Heart left ventricle (tissue), 16 donors: ENCODE measurements around the gene EVI2B. TPM values are rescaled to one million over a fixed set of nuclear protein-coding genes. Genes with fewer than 3 reads are reported as not detected.
A peak's percentile ranks its signal among the peaks of the same experiment; 100 is the strongest.
"Not testable (repeated sequence)": the region's sequence is repeated elsewhere in the genome, so short reads cannot be mapped to it uniquely, and the experiment has no call there.

Source experiments
- ATAC-seq, 4 donors: fragments of 200-7000 bp; cut with Tn5 transposase; one replicate each; pipeline ENCODE4 v1.9.1; 2020 to 2022; ENCODE audit warnings: moderate library complexity in 4 of 4, mild to moderate bottlenecking in 3 of 4, moderate number of reproducible peaks in 1 of 4
- DNase-seq, 5 donors: peaks; one replicate each; pipeline ENCODE4 v3.0.0-alpha.2; 2020
- H3K27ac ChIP-seq, 12 donors: fragments of 200-600 bp; sonication (generic) in 4 of 12; one replicate each; pipeline versions ENCODE4 v1.5.0 to v1.8.0; 2016 to 2022; ENCODE audit warnings: mild to moderate bottlenecking in 2 of 12
- H3K27me3 ChIP-seq, 9 donors: fragments of 200-600 bp; sonication (generic) in 2 of 9; one replicate each; pipeline versions ENCODE4 v1.5.1 to v1.8.0; 2016 to 2022; ENCODE audit warnings: mild to moderate bottlenecking in 3 of 9
- H3K36me3 ChIP-seq, 9 donors: fragments of 200-600 bp; sonication (generic) in 2 of 9; one replicate each; pipeline versions ENCODE4 v1.5.0 to v1.8.0; 2018 to 2022; ENCODE audit warnings: mild to moderate bottlenecking in 2 of 9
- H3K4me1 ChIP-seq, 12 donors: fragments of 200-600 bp; sonication (generic) in 4 of 12; one replicate each; pipeline versions ENCODE4 v1.5.0 to v1.8.0; 2016 to 2022; ENCODE audit warnings: mild to moderate bottlenecking in 3 of 12
- H3K4me3 ChIP-seq, 12 donors: fragments of 200-600 bp; sonication (generic) in 4 of 12; one replicate each; pipeline versions ENCODE4 v1.5.0 to v1.8.0; 2017 to 2022; ENCODE audit warnings: mild to moderate bottlenecking in 9 of 12, moderate library complexity in 4 of 12
- H3K9me3 ChIP-seq, 12 donors: fragments of 200-600 bp; sonication (generic) in 4 of 12; one replicate each; pipeline versions ENCODE4 v1.5.0 to v1.8.0; 2016 to 2022; ENCODE audit warnings: mild to moderate bottlenecking in 1 of 12
- CTCF ChIP-seq, 12 donors: fragments of 200-600 bp; sonication (generic) in 4 of 12; IDR thresholded peaks; one replicate each; pipeline versions ENCODE4 v1.5.0 to v1.8.0; 2018 to 2022; ENCODE audit warnings: antibody characterized with exemption in 12 of 12, mild to moderate bottlenecking in 5 of 12
- POLR2A ChIP-seq, 2 donors: fragments of 450-650 bp; IDR thresholded peaks; one replicate each; pipeline ENCODE4 v1.6.1; 2017; ENCODE audit warnings: antibody characterized with exemption in 2 of 2, mild to moderate bottlenecking in 2 of 2, moderate library complexity in 2 of 2
- WGBS, 4 donors: extraction: QIAGEN DNeasy Blood & Tissue Kit in 2 of 4; methylation state at CpG; one replicate each; pipeline versions ENCODE4 v1.1.5 to v1.1.7; 2013 to 2018; 5-methylcytosine and 5-hydroxymethylcytosine counted together
- intact Hi-C, 10 donors: fragments of 100-400 bp; cut with DNase I; formaldehyde crosslinking; loops; one replicate each; pipeline versions ENCODE4 v1.11.1 to v1.14.2; 2022
- polyA plus RNA-seq, 2 donors: library from polyadenylated mRNA; stranded (reverse); fragments of 200-250 nt; gene quantifications; one replicate each; pipeline ENCODE4 v1.2.3, GENCODE V29; 2013
- total RNA-seq, 9 donors: library from RNA; depleted of rRNA in 2 of 9; stranded (reverse); fragments of >200 nt in 2 of 9; fragmentation: NEBNext Ultra II Directional in 3 of 9; extraction: Animal tissue kit (Norgen Biotek cat#: 25700) in 3 of 9; gene quantifications; one replicate each; pipeline versions ENCODE4 v1.1.0 to v1.2.4, GENCODE V29; 2016 to 2023
- donor health status: ischemic (EF 13 %, LVEDD 7.1; RV severe dilation, severe dysfunction).
- donor health status: healthy with polysubstance abuse.
- donor health status: DM: no; HTN: yes; CAD: no.
- donor health status: DM: no; HTN: no; CAD: no.
- donor health status: ischemic (EF 25% LVEDD 6.9; RV normal size, moderate dysfunction).
- donor health status: ischemic (EF 25% LVEDD 5.7; RV mildly dilated, moderate dysfunction).
- donor health status: healthy.
- donor health status: DM: yes; HTN: yes; CAD: no.
- donor health status: ischemic (EF 35%, LVEDD 5.7; RV mildly dilated, moderate dysfunction).
- donor health status: nonischemic (EF 11% LVEDD 7.7; RV severe dilation, severe dysfunction).
- donor health status: DM: yes; HTN: yes; CAD: no.
- donor health status: PGD.
- donor health status: ischemic (EF 29% LVEDD 5.4; RV normal size, mild dysfunction).
- donor health status: nonischemic (EF 23%, LVEDD 6.1; RV moderate dilation, normal function).

The EVI2B gene
- total and polyA plus RNA-seq, 11 donors: 0.81 to 21.5 (median 2.2) TPM

GRCh38 chr17:31355935-31356334 is 42.1 kb upstream of the EVI2B start:
- intact Hi-C loops: loop anchor here in 2 of 10 donors (10.0 kb wide), 2 partner anchors 111 to 121 kb away; no protein-coding TSS in a partner anchor
- TF ChIP-seq CTCF (IDR thresholded peaks at IDR 0.05): no peak
- no peak for TF ChIP-seq POLR2A (IDR thresholded peaks at IDR 0.05)
- Histone ChIP-seq H3K4me3 (no peak overlapping the region), H3K27me3 (no peaks in the 10 kb centered on the region), H3K27ac (no peak overlapping the region), H3K9me3 (no peaks in the 10 kb centered on the region), H3K4me1 (no peaks in the 10 kb centered on the region), H3K36me3 (peaks cover 0 to 100% (median 89%) of the 10 kb centered on the region in 9 donors)
- ATAC-seq (no peak), DNase-seq (no peak)
- WGBS, 4 donors: 84 to 100% (median 93%) methylated on average over 1 of the region's 1 CpG

- no peak for DNase-seq
- H3K9me3 ChIP-seq: no peaks in the 10 kb centered on the region
- no peak for TF ChIP-seq CTCF (IDR thresholded peaks at IDR 0.05)
- no peak for TF ChIP-seq POLR2A (IDR thresholded peaks at IDR 0.05)
- H3K27me3 ChIP-seq: no peaks in the 10 kb centered on the region
- H3K36me3 ChIP-seq: peaks cover 0 to 71% (median 56%) of the 10 kb centered on the region in 9 donors
- no peak overlapping the region for H3K27ac ChIP-seq
- intact Hi-C loops: no loop called here
- ATAC-seq: no peak
- no peaks in the 10 kb centered on the region for H3K4me1 ChIP-seq
- no peak overlapping the region for H3K4me3 ChIP-seq
Measured at GRCh38 chr17:31349454-31349853, 35.6 kb upstream of the EVI2B start.

GRCh38 chr17:31345191-31345747 is 31.4 kb upstream of the EVI2B start:
- 93 to 99% (median 95%) methylated on average over 13 to 20 of the region's 34 CpGs for WGBS, 4 donors
- H3K4me1 ChIP-seq, H3K9me3 ChIP-seq, H3K27me3 ChIP-seq, DNase-seq, H3K4me3 ChIP-seq, H3K27ac ChIP-seq, intact Hi-C loops: not testable (repeated sequence)
- H3K36me3 ChIP-seq: peaks cover 0 to 70% (median 48%) of the 10 kb centered on the region in 9 donors
- peak in 1 of 4 donors; percentile 20 for ATAC-seq

- Histone ChIP-seq H3K36me3 (peaks cover 0 to 96% (median 64%) of the 10 kb centered on the region in 9 donors), H3K27ac (peak overlapping the region in 2 of 12 donors; percentile 9 to 11), H3K27me3 (no peaks in the 10 kb centered on the region), H3K4me3 (no peak overlapping the region), H3K4me1 (peaks cover 0 to 13% (median 1%) of the 10 kb centered on the region in 12 donors), H3K9me3 (no peaks in the 10 kb centered on the region)
- no peak for DNase-seq
- ATAC-seq: peak in 3 of 4 donors; percentile 42 to 77 (median 56)
- intact Hi-C loops: no loop called here
- TF ChIP-seq CTCF (IDR thresholded peaks at IDR 0.05) (no peak), POLR2A (IDR thresholded peaks at IDR 0.05) (no peak)
- 61 to 76% (median 72%) methylated on average over 6 of the region's 6 CpGs for WGBS, 4 donors
Measured at GRCh38 chr17:31339906-31340661, 26.2 kb upstream of the EVI2B start.
